GM18951 (cell line): ENCODE measurements around the gene GPR6.

Source experiments
- POLR2A ChIP-seq: IDR thresholded peaks from 4 replicates; pipeline ENCODE4 v1.6.1; 2011; ENCODE audit warnings: mild to moderate bottlenecking; ENCODE audit not compliant: insufficient read length, insufficient read depth; ENCODE audit errors: extremely low read depth
- in situ Hi-C: fragments of 300-500 bp; cut with MboI; formaldehyde crosslinking; loops from one replicate; pipeline ENCODE4 v1.12.0; 2022; ENCODE audit warnings: low sequenced_read_pairs, mixed read lengths, inconsistent platforms; ENCODE audit not compliant: unreplicated experiment

GPR6 gene, protein sequence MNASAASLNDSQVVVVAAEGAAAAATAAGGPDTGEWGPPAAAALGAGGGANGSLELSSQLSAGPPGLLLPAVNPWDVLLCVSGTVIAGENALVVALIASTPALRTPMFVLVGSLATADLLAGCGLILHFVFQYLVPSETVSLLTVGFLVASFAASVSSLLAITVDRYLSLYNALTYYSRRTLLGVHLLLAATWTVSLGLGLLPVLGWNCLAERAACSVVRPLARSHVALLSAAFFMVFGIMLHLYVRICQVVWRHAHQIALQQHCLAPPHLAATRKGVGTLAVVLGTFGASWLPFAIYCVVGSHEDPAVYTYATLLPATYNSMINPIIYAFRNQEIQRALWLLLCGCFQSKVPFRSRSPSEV

GRCh38 chr6:109978174-109979032 lies at the start of gene GPR6:
Gene GPR6, plus strand, starts transcription at chr6:109978311. Its CDS starts 802 bp downstream, at chr6:109979113.
- in situ Hi-C loops: no loop called here
- no peak for TF ChIP-seq POLR2A

DNA sequence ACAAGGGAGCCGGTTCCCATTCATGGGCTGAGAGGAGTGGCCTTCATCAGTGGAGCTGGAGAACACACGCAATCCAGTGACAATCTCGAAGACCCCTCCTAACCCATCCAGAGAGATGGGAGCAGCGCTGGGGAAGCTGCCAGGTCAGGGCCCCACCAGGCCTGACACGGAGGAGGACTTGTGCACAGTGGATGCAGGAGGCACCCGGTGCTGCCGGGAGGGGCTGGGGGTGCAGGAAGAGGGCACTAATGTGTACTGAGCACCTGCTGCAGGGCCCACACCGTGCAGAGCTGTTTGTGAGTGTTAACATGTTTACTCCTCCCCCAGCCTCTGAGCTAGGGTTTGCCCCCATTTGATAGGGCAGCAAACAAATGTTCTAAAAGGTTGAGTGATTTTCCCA lies 43.8 kb upstream of the GPR6 start:
- no peak for TF ChIP-seq POLR2A
- in situ Hi-C loops: no loop called here

DNA sequence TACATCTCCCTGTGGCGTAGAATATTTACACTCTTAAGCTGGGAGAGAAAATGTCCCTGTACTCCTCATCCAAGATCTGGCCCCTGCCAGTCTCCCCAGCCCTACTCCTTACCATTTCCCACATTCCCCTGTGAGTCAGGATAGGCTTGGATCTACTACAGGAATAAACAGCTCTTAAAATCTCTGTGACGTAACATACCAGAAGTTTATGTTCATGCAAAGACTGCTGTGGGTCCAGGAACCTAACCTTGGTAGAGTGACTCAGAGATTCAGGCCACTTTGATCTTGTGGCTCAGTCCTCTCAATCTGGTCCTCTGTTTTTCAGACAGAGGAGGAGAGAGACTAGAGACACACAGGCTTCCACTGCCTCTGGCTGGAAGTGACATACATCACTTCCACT lies 38.5 kb upstream of the GPR6 start:
- no peak for TF ChIP-seq POLR2A
- in situ Hi-C loops: no loop called here

GRCh38 chr6:109944448-109944847 lies 33.7 kb upstream of the GPR6 start:
- no peak for TF ChIP-seq POLR2A
- in situ Hi-C loops: no loop called here

DNA sequence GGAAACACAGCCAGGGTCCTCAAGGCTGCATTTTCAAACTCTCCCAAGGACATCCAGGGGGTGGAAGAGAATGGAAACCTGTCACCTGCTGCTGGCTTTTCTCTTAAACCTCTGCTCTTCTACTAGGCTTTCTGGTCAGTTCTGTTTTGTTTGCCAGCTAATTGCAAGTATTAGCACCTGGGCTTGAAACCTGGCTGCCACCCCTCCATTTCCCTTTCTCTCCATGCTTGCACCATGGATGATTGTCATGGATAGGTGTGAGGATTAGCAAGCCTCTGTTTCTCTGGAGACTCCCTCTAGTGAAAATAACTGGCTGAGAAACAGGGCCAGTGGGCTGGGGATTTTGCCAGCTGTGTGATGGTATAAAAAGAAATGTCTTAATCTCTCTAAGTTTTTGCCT lies 33.0 kb upstream of the GPR6 start:
- TF ChIP-seq POLR2A: no peak

DNA sequence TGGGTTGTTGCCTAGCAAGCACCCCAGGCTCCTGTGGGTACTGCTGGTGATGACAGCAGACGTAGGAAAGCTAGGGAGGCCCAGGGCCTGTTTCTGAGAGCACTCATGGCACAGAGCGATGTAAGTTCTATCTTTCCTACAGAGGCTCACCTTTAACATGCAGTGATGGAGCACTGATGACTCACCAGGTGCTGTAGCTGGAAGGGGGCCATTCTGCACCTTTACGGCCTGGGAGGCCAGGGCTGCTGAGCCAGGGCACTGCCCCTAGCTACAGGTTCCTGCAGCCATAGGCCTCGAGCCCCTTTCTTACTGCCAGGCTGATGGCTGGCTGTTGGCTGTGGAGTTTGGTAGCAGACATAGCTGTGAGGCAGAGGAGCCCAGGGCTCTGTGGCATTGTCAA lies 31.1 kb upstream of the GPR6 start:
- in situ Hi-C loops: no loop called here
- TF ChIP-seq POLR2A: no peak

More for the DNA sequence above, 33.0 kb upstream of the GPR6 start:
- in situ Hi-C loops: no loop called here

DNA sequence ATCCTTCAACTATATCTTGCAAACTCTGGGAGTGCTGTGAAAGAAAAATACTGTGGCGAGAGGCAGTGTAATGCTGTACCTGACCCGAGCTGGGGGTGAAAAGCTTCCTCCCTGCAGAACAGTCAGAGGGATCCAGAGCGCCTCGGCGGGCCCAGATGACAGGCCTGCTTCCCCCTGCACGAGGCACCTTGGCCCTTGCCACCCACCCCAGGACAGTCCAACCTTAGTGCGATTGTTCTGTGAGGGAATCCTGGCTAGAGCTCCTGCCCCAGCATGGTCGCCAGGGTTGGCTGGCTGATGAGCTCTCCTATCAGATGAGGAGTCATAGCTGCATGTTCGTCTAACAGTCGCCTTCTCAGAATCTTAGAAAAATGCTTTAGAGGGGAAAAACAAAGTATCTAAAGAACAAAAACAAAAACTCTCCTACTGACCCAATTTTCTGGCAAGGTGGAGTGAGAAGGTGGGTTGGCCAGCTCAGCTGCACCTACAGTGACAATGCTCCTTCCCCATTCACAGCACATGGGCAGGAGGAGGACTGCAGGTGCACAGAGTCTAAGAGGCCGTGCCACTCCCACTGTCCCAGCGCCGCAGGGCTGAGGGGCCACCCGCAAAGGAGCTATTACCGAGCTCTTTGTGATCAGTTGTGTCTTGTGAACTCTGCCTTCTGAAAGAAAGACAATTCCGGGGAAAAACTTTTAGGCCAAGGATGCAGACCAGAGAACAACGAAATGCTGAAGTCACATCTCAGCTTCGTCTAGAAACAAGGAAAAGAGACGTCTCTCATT lies 28.6 kb upstream of the GPR6 start:
- in situ Hi-C loops: no loop called here

DNA sequence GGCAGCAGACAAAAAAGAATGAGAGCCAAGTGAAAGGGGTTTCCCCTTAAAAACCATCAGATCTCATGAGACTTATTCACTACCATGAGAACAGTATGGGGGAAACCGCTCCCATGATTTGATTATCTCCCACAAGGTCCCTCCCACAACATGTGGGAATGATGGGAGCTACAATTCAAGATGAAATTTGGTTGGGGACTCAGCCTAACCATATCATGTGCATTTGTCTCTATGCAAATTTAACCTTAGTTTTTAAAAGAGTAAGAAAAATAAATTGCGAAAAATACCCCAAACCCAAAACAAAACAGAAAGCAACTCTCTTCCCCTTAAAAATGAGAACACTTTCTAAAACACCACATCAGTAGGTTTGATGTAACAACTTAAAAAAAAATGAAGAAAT lies 22.6 kb upstream of the GPR6 start:
- TF ChIP-seq POLR2A: no peak
- in situ Hi-C loops: no loop called here

More for the DNA sequence above, 28.6 kb upstream of the GPR6 start:
- TF ChIP-seq POLR2A: no peak

DNA sequence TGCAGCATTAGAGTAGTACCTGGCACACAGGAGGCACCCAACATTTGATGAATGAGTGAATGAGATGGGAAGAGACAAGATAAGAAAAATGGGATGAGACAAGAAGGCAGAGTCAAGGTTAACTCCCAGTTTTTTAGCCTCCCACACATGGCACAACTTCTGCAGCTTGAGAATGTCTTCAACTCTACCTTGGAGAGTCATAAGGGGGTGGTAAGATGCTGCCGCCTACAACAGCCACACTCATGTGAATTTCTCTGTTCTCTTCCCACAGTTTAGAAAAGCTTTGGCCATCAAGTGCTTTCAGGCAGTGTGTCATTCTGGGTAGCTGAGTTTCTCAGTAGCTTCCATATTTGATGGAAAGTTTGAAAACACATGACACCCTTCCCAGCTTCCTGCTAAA lies 19.5 kb upstream of the GPR6 start:
- in situ Hi-C loops: no loop called here
- TF ChIP-seq POLR2A: no peak

GRCh38 chr6:109961611-109962041 lies 16.5 kb upstream of the GPR6 start:
- in situ Hi-C loops: no loop called here
- TF ChIP-seq POLR2A: no peak

GRCh38 chr6:109962271-109962670 lies 15.8 kb upstream of the GPR6 start:
- no peak for TF ChIP-seq POLR2A
- in situ Hi-C loops: no loop called here

DNA sequence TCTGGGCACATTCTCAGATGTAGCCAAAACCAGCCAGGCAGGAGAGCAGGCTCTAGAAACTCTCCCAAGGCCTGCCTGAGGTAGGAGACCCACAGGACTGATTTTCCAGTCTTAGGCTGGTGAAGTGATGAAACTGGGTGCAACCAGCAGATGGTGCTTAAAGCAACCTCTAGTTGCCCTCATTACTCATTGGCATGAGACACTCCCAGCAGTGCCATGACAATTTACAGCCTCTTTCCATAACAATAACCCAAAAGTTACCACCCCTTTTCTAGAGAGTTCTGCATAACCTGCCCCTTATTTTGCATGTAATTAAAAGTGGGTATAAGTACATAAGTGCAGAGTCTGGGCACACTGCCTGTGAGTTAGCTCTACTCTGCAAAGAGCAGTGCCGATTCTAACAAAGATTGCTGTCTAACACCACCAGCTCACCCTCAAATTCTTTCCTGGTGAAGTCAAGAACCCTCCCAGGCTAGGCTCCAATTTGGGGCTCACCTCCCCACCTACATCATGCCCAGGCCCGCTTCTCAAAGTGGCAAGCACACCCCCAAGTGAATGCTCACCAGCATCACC lies 14.4 kb upstream of the GPR6 start:
- no peak for TF ChIP-seq POLR2A
- in situ Hi-C loops: no loop called here

DNA sequence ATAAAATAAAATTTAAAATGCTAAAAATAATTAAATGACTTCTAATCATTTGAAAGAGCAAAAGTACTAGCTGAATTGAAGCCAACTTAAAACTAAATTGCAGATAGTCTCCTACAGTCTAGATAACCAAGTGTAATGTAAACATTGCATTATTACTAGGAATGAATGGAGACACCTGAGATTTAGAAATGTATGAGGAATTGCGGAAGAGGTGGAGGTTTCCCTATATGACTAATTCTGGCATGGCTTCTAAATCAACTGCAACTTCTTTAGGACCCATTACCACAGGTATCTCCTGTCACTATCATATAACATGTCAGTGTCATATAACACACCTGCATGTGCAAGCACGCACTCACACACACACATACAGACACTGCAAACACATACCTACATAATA lies 13.2 kb upstream of the GPR6 start:
- in situ Hi-C loops: no loop called here

More for the DNA sequence above, 13.2 kb upstream of the GPR6 start:
- no peak for TF ChIP-seq POLR2A
